WTC11 (cell line): ENCODE measurements around the gene HSPA4. TPM values are rescaled to one million over a fixed set of nuclear protein-coding genes. Genes with fewer than 3 reads are reported as not detected.

Experiments used
- ATAC-seq: fragments of 200-7000 bp; cut with Tn5 transposase; 2 replicates; pipeline ENCODE4 v1.10.0; 2021; ENCODE audit warnings: mild to moderate bottlenecking, moderate library complexity
- CTCF ChIA-PET: fragments of 300-600 bp; sonication (Branson Sonifier 250); formaldehyde crosslinking; loops from one replicate; lab custom pipeline; 2021; ENCODE audit warnings: antibody characterized with exemption; lab: Charles Lee
- POLR2A ChIA-PET: fragments of 350-600 bp; sonication (Branson Sonifier 250); formaldehyde crosslinking; loops from one replicate; lab custom pipeline; 2021; ENCODE audit warnings: antibody characterized with exemption; lab: Charles Lee
- DNase-seq: peaks from one replicate; pipeline ENCODE4 v3.0.0; 2021; ENCODE audit warnings: low spot score
- H3K27ac Mint-ChIP-seq: 2 replicates; pipeline ENCODE4 v1.8.0; 2021; ENCODE audit warnings: mixed read lengths
- H3K27me3 Mint-ChIP-seq: 2 replicates; pipeline ENCODE4 v1.8.0; 2021; ENCODE audit warnings: low read depth, mild to moderate bottlenecking, moderate library complexity, mixed read lengths
- H3K36me3 Mint-ChIP-seq: 2 replicates; pipeline ENCODE4 v1.8.0; 2021; ENCODE audit warnings: mixed read lengths
- H3K4me1 Mint-ChIP-seq: 2 replicates; pipeline ENCODE4 v1.8.0; 2022; ENCODE audit warnings: mixed read lengths
- H3K4me3 Mint-ChIP-seq: 2 replicates; pipeline ENCODE4 v1.8.0; 2021; ENCODE audit warnings: mild to moderate bottlenecking, moderate library complexity, mixed read lengths
- H3K9me3 Mint-ChIP-seq: 2 replicates; pipeline ENCODE4 v1.8.0; 2021; ENCODE audit warnings: mixed read lengths
- ATF3 ChIP-seq: sonication (generic); formaldehyde crosslinking; conservative IDR thresholded peaks from 2 replicates; pipeline ENCODE4 v1.8.1; 2022; ENCODE audit warnings: mild to moderate bottlenecking, missing genetic modification reagents
- CBFB ChIP-seq: sonication (generic); formaldehyde crosslinking; IDR thresholded peaks from 2 replicates; pipeline ENCODE4 v1.8.1; 2022; ENCODE audit warnings: mild to moderate bottlenecking, low read depth, missing genetic modification reagents
- FOXJ3 ChIP-seq: sonication (generic); formaldehyde crosslinking; IDR thresholded peaks from 2 replicates; pipeline ENCODE4 v1.9.0; 2021; ENCODE audit warnings: missing genetic modification reagents, mild to moderate bottlenecking, borderline replicate concordance
- FOXK1 ChIP-seq: sonication (generic); formaldehyde crosslinking; IDR thresholded peaks from 2 replicates; pipeline ENCODE4 v1.8.0; 2022; ENCODE audit warnings: mild to moderate bottlenecking, moderate library complexity, missing genetic modification reagents
- IRF1 ChIP-seq: sonication (generic); formaldehyde crosslinking; IDR thresholded peaks from 2 replicates; pipeline ENCODE4 v1.8.0; 2023; ENCODE audit warnings: missing genetic modification reagents
- NR3C1 ChIP-seq: sonication (generic); formaldehyde crosslinking; conservative IDR thresholded peaks from 2 replicates; pipeline ENCODE4 v1.8.1; 2023; ENCODE audit warnings: low read depth, mild to moderate bottlenecking, missing genetic modification reagents
- RELA ChIP-seq: sonication (generic); formaldehyde crosslinking; IDR thresholded peaks from 2 replicates; pipeline ENCODE4 v1.8.1; 2022; ENCODE audit warnings: missing genetic modification reagents, mild to moderate bottlenecking, borderline replicate concordance
- SMAD4 ChIP-seq: sonication (generic); formaldehyde crosslinking; IDR thresholded peaks from 2 replicates; pipeline ENCODE4 v1.8.0; 2022; ENCODE audit warnings: mild to moderate bottlenecking, missing genetic modification reagents
- SOX15 ChIP-seq: fragments of 250-450 bp; sonication (Bioruptor Pico); IDR thresholded peaks from 2 replicates; pipeline ENCODE4 v1.9.0; 2021; ENCODE audit warnings: mild to moderate bottlenecking
- TCF7 ChIP-seq: sonication (generic); formaldehyde crosslinking; IDR thresholded peaks from 2 replicates; pipeline ENCODE4 v1.8.0; 2022; ENCODE audit warnings: mild to moderate bottlenecking, low read depth, missing genetic modification reagents, moderate library complexity
- TEAD1 ChIP-seq: sonication (generic); formaldehyde crosslinking; IDR thresholded peaks from 2 replicates; pipeline ENCODE4 v1.8.0; 2022; ENCODE audit warnings: mild to moderate bottlenecking, missing genetic modification reagents
- TP53 ChIP-seq: sonication (generic); formaldehyde crosslinking; IDR thresholded peaks from 2 replicates; pipeline ENCODE4 v1.8.1; 2023; ENCODE audit warnings: mild to moderate bottlenecking, missing genetic modification reagents
- ZMAT4 ChIP-seq: fragments of 250-450 bp; sonication (Bioruptor Pico); IDR thresholded peaks from 2 replicates; pipeline ENCODE4 v1.9.0; 2021; ENCODE audit warnings: mild to moderate bottlenecking
- ZNF138 ChIP-seq: sonication (generic); formaldehyde crosslinking; conservative IDR thresholded peaks from 2 replicates; pipeline ENCODE4 v1.8.1; 2022; ENCODE audit warnings: mild to moderate bottlenecking, moderate library complexity, missing genetic modification reagents
- ZNF232 ChIP-seq: sonication (generic); formaldehyde crosslinking; IDR thresholded peaks from 2 replicates; pipeline ENCODE4 v1.8.0; 2022; ENCODE audit warnings: mild to moderate bottlenecking, missing genetic modification reagents
- ZNF423 ChIP-seq: fragments of 250-450 bp; sonication (Bioruptor Pico); IDR thresholded peaks from 2 replicates; pipeline ENCODE4 v2.1.2; 2022; ENCODE audit warnings: mild to moderate bottlenecking, moderate library complexity
- ZNF425 ChIP-seq: fragments of 250-450 bp; sonication (Bioruptor Pico); conservative IDR thresholded peaks from 2 replicates; pipeline ENCODE4 v1.9.0; 2021; ENCODE audit warnings: mild to moderate bottlenecking
- total RNA-seq: library from RNA; stranded (reverse); gene quantifications from 3 replicates; pipeline ENCODE4 v1.2.3, GENCODE V29; 2021
- TF ChIP-seq, protein P1 (sequence below): sonication (generic); formaldehyde crosslinking; IDR thresholded peaks from 2 replicates; pipeline ENCODE4 v1.8.0; 2022; ENCODE audit warnings: mild to moderate bottlenecking, missing genetic modification reagents
- TF ChIP-seq, protein P2 (sequence below): sonication (generic); formaldehyde crosslinking; IDR thresholded peaks from 2 replicates; pipeline ENCODE4 v1.8.0; 2022; ENCODE audit warnings: mild to moderate bottlenecking, missing genetic modification reagents
- TF ChIP-seq, protein P3 (sequence below): sonication (generic); formaldehyde crosslinking; IDR thresholded peaks from 2 replicates; pipeline ENCODE4 v1.8.0; 2023; ENCODE audit warnings: missing genetic modification reagents, mild to moderate bottlenecking, borderline replicate concordance
- TF ChIP-seq, protein P4 (sequence below): fragments of 250-450 bp; sonication (Bioruptor Pico); IDR thresholded peaks from 2 replicates; pipeline ENCODE4 v1.9.0; 2021; ENCODE audit warnings: moderate library complexity, mild to moderate bottlenecking, inconsistent platforms, borderline replicate concordance

The HSPA4 gene
- total RNA-seq, 1 experiment from 2014 or later: 363 TPM

DNA sequence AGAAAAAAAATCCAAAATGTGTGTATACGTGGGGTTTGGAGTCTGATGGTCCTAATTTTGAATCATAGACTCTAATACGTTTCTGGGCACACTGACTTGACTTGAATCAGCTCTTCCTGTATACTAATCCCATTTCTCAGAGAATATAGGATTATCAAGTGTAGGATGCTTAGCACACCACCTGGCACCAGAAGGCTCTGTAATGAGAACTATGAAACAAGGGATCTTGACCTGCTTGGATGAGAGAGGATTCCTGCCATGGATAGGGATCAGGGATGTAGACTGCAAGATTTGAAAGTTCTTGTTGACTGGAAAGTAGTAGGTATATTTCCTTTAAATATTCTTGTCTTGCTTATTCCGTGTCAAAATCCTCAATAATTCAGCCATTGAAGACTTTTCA lies 7.8 kb downstream of the HSPA4 start (continued):
- no peak for TF ChIP-seq ZNF425 (CRISPR knock-in tag)
- TF ChIP-seq, protein P1, sequence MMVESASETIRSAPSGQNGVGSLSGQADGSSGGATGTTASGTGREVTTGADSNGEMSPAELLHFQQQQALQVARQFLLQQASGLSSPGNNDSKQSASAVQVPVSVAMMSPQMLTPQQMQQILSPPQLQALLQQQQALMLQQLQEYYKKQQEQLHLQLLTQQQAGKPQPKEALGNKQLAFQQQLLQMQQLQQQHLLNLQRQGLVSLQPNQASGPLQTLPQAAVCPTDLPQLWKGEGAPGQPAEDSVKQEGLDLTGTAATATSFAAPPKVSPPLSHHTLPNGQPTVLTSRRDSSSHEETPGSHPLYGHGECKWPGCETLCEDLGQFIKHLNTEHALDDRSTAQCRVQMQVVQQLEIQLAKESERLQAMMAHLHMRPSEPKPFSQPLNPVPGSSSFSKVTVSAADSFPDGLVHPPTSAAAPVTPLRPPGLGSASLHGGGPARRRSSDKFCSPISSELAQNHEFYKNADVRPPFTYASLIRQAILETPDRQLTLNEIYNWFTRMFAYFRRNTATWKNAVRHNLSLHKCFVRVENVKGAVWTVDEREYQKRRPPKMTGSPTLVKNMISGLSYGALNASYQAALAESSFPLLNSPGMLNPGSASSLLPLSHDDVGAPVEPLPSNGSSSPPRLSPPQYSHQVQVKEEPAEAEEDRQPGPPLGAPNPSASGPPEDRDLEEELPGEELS: no peak
- no peak for TF ChIP-seq TEAD1 (CRISPR knock-in tag)
- no peak for TF ChIP-seq TP53 (CRISPR knock-in tag)
- TF ChIP-seq, protein P2, sequence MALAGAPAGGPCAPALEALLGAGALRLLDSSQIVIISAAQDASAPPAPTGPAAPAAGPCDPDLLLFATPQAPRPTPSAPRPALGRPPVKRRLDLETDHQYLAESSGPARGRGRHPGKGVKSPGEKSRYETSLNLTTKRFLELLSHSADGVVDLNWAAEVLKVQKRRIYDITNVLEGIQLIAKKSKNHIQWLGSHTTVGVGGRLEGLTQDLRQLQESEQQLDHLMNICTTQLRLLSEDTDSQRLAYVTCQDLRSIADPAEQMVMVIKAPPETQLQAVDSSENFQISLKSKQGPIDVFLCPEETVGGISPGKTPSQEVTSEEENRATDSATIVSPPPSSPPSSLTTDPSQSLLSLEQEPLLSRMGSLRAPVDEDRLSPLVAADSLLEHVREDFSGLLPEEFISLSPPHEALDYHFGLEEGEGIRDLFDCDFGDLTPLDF (CRISPR knock-in tag): no peak

DNA sequence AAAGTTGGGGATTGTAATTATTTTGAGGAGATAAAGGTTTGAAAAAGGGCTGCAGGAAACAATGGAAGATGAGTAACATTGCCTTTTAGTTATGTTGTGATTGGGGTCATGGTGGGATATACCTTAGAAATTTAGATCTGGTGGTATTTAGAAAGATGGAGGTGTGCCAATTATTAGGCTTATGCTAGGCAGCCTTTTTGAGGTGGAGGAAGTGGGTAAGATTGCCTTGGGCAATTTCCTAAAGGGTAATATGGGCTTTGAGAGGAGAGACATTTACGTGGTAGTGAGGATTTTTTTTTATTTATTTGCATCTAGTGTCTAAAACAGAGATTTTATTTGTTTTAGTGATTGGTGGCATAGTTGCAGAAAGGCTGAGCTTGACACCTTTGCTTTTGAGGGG lies 10.5 kb downstream of the HSPA4 start:
- ATAC-seq (no peak), DNase-seq (no peak)
- Mint-ChIP-seq H3K4me1 (peaks cover 31% of the 10 kb centered on the region), H3K27me3 (no peaks in the 10 kb centered on the region)
- CTCF ChIA-PET: no interaction called here
- no peak for TF ChIP-seq CBFB (CRISPR knock-in tag)
- no peak for TF ChIP-seq IRF1 (CRISPR knock-in tag)
- TF ChIP-seq ZNF138 (CRISPR knock-in tag): no peak
- no peak for TF ChIP-seq RELA (CRISPR knock-in tag)
- no peak for TF ChIP-seq FOXJ3 (CRISPR knock-in tag)
- TF ChIP-seq ZNF423 (CRISPR knock-in tag): no peak
- TF ChIP-seq, all 79 proteins: peak for 0
- Mint-ChIP-seq H3K9me3 (no peaks in the 10 kb centered on the region), H3K4me3 (no peak overlapping the region), H3K36me3 (peaks cover 28% of the 10 kb centered on the region), H3K27ac (peak overlapping the region; percentile 60)
- POLR2A ChIA-PET: no interaction called here

DNA sequence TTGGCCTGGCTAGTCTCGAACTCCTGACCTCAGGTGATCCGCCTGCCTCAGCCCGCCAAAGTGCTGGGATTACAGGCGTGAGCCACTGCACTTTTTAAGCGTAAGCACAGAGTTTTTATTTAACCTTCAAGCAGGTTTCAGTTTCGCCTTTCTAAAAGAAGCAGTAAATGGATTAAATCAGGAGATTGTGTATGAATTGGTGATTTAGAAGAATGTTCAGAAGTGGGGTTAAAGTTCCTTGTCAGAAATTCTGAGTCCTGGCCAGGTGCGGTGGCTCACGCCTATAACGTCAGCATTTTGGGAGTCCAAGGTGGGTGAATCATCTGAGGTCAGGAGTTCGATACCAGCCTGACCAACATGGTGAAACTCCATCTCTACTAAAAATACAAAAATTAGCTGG lies 12.2 kb downstream of the HSPA4 start:
- H3K27ac Mint-ChIP-seq: no peak overlapping the region
- TF ChIP-seq, protein P3, sequence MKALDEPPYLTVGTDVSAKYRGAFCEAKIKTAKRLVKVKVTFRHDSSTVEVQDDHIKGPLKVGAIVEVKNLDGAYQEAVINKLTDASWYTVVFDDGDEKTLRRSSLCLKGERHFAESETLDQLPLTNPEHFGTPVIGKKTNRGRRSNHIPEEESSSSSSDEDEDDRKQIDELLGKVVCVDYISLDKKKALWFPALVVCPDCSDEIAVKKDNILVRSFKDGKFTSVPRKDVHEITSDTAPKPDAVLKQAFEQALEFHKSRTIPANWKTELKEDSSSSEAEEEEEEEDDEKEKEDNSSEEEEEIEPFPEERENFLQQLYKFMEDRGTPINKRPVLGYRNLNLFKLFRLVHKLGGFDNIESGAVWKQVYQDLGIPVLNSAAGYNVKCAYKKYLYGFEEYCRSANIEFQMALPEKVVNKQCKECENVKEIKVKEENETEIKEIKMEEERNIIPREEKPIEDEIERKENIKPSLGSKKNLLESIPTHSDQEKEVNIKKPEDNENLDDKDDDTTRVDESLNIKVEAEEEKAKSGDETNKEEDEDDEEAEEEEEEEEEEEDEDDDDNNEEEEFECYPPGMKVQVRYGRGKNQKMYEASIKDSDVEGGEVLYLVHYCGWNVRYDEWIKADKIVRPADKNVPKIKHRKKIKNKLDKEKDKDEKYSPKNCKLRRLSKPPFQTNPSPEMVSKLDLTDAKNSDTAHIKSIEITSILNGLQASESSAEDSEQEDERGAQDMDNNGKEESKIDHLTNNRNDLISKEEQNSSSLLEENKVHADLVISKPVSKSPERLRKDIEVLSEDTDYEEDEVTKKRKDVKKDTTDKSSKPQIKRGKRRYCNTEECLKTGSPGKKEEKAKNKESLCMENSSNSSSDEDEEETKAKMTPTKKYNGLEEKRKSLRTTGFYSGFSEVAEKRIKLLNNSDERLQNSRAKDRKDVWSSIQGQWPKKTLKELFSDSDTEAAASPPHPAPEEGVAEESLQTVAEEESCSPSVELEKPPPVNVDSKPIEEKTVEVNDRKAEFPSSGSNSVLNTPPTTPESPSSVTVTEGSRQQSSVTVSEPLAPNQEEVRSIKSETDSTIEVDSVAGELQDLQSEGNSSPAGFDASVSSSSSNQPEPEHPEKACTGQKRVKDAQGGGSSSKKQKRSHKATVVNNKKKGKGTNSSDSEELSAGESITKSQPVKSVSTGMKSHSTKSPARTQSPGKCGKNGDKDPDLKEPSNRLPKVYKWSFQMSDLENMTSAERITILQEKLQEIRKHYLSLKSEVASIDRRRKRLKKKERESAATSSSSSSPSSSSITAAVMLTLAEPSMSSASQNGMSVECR: no peak
- TF ChIP-seq ZMAT4 (CRISPR knock-in tag): no peak
- TF ChIP-seq, protein P4, sequence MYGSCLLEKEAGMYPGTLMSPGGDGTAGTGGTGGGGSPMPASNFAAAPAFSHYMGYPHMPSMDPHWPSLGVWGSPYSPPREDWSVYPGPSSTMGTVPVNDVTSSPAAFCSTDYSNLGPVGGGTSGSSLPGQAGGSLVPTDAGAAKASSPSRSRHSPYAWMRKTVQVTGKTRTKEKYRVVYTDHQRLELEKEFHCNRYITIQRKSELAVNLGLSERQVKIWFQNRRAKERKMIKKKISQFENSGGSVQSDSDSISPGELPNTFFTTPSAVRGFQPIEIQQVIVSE: no peak
- no peak for TF ChIP-seq TCF7 (CRISPR knock-in tag)
- TF ChIP-seq NR3C1 (CRISPR knock-in tag): no peak
- no peak for TF ChIP-seq IRF1 (CRISPR knock-in tag)
- TF ChIP-seq SMAD4 (CRISPR knock-in tag): no peak
- TF ChIP-seq FOXJ3 (CRISPR knock-in tag): no peak
- TF ChIP-seq ATF3 (CRISPR knock-in tag): no peak
- TF ChIP-seq SOX15 (CRISPR knock-in tag): no peak
- TF ChIP-seq ZNF232 (CRISPR knock-in tag): no peak
- TF ChIP-seq FOXK1 (CRISPR knock-in tag): no peak

More for the DNA sequence above, 12.2 kb downstream of the HSPA4 start:
- Mint-ChIP-seq H3K27me3 (no peaks in the 10 kb centered on the region), H3K9me3 (no peaks in the 10 kb centered on the region), H3K4me3 (no peak overlapping the region), H3K36me3 (peaks cover 44% of the 10 kb centered on the region), H3K4me1 (peaks cover 27% of the 10 kb centered on the region)
- ATAC-seq (no peak), DNase-seq (no peak)
- ChIA-PET POLR2A (no interaction called here), CTCF (no interaction called here)
